Lower leg skin (tissue), 4 donors: Measurements from ENCODE around the gene PTOV1. TPM values are rescaled to one million over a fixed set of nuclear protein-coding genes. Genes with fewer than 3 reads are reported as not detected.

Experiments used
- DNase-seq, 2 donors: peaks; one replicate each; pipeline ENCODE4 v3.0.0-alpha.2; 2019; ENCODE audit warnings: low spot score in 2 of 2
- H3K4me3 ChIP-seq: fragments of 200-600 bp; sonication (generic); 2 replicates; pipeline ENCODE4 v1.5.1; 2017; ENCODE audit warnings: mild to moderate bottlenecking, low read depth; ENCODE audit not compliant: poor library complexity, severe bottlenecking
- POLR2A ChIP-seq, 2 donors: fragments of 450-650 bp; IDR thresholded peaks; one replicate each; pipeline ENCODE4 v1.6.1; 2016 to 2017; ENCODE audit warnings: antibody characterized with exemption in 2 of 2, mild to moderate bottlenecking in 1 of 2, moderate library complexity in 1 of 2
- WGBS, 2 donors: methylation state at CpG; one replicate each; pipeline ENCODE4 v1.1.5; 2018; 5-methylcytosine and 5-hydroxymethylcytosine counted together
- intact Hi-C: fragments of 100-400 bp; cut with DNase I; formaldehyde crosslinking; loops from one replicate; pipeline ENCODE4 v1.15.0; 2023; ENCODE audit warnings: low total_unique reads
- total RNA-seq, 4 donors: library from RNA; depleted of rRNA; stranded (reverse); fragments of >200 nt; gene quantifications; one replicate each; pipeline ENCODE4 v1.1.0, GENCODE V29; 2016
- TF ChIP-seq, protein P1 (sequence below), 3 donors: fragments of 450-650 bp; IDR thresholded peaks; one replicate each; pipeline ENCODE4 v1.5.1; 2016; ENCODE audit warnings: antibody characterized with exemption in 3 of 3, mild to moderate bottlenecking in 3 of 3, moderate library complexity in 2 of 3

Gene PTOV1
- total RNA-seq, 4 donors from 2014 or later, result 62.4 to 122 (median 92.5) TPM

DNA sequence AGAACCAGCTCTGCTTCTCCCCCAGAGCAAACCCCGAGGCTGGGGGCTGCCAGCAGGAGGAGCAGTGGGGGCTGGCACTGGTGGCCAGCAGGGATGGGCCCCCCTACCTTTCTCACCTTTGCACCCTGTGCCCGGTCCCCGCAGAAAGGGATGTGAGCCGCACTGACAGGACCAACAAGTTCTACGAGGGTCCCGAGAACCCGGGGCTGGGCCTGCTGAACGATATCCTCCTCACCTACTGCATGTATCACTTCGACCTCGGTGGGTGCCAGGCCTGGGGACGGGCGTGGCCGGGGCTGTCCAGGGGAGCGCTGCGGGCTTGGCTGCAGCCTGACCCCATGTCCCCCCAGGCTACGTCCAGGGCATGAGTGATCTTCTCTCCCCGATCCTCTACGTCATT is 33.1 kb downstream of the PTOV1 start:
- TF ChIP-seq, protein P1, sequence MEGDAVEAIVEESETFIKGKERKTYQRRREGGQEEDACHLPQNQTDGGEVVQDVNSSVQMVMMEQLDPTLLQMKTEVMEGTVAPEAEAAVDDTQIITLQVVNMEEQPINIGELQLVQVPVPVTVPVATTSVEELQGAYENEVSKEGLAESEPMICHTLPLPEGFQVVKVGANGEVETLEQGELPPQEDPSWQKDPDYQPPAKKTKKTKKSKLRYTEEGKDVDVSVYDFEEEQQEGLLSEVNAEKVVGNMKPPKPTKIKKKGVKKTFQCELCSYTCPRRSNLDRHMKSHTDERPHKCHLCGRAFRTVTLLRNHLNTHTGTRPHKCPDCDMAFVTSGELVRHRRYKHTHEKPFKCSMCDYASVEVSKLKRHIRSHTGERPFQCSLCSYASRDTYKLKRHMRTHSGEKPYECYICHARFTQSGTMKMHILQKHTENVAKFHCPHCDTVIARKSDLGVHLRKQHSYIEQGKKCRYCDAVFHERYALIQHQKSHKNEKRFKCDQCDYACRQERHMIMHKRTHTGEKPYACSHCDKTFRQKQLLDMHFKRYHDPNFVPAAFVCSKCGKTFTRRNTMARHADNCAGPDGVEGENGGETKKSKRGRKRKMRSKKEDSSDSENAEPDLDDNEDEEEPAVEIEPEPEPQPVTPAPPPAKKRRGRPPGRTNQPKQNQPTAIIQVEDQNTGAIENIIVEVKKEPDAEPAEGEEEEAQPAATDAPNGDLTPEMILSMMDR (IDR thresholded peaks at IDR 0.05), result no peak
- no peak for TF ChIP-seq POLR2A (IDR thresholded peaks at IDR 0.05)
- intact Hi-C loops, result no loop called here
- no peak overlapping the region for H3K4me3 ChIP-seq
- 91 to 92% methylated on average over 18 of the region's 18 CpGs for WGBS, 2 donors
- no peak for DNase-seq

DNA sequence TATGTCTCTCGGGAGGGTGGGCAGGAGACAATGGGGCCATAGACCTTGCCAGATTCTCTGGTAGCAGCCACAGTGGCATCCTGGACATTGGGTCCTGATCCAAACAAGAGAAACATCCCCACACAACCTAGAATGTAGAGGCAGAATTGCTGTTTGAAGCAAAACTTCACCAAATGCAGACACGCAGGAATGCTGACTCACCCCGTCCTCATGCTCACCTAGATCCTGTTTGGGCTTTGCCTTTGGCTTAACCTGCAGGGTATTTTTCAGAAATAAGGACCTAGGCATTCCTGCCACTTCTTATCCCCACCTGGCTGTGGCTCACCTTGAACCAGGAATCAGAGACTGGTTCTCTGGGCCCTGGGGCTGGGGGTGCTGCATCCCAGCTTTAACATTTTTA is 33.8 kb downstream of the PTOV1 start:
- 88 to 89% methylated on average over 3 of the region's 3 CpGs for WGBS, 2 donors
- intact Hi-C loops, result no loop called here
- no peak overlapping the region for H3K4me3 ChIP-seq
- DNase-seq, result no peak
- no peak for TF ChIP-seq POLR2A (IDR thresholded peaks at IDR 0.05)
- TF ChIP-seq, protein P1 (IDR thresholded peaks at IDR 0.05), result no peak

DNA sequence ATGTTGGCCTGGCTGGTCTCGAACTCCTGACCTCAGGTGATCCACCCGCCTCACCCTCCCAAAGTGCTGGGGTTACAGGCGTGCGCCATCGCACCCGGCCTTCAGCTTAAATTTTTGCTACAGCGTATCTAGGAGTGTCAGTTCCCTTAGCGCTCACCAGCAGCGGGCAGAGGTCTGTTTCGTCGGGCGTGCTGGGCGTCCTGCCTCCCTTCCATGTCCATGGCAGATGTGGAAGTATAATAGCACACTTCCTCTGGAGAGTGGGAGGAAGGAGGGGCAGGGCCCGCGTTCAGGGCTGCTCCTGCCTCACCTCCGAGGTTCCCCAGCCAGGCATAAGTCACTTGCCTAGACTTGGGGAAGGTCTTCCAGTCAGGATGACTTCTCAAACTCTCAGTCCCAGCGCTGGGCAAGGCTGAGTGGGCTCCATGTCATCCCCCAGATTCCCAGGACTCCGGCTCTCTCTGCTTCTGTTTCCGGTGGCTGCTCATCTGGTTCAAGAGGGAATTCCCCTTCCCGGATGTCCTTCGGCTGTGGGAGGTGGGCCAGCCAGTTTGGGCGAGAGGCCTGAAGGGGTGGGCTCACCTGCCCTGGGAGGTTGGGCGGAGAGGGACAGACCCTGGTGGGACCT is 36.2 kb downstream of the PTOV1 start:
- H3K4me3 ChIP-seq, result no peak overlapping the region
- no peak for DNase-seq
- intact Hi-C loops, result no loop called here
- 63 to 71% methylated on average over 21 to 23 of the region's 23 CpGs for whole genome bisulfite sequencing, 2 donors
- TF ChIP-seq, protein P1 (IDR thresholded peaks at IDR 0.05), result no peak
- TF ChIP-seq POLR2A (IDR thresholded peaks at IDR 0.05), result no peak

DNA sequence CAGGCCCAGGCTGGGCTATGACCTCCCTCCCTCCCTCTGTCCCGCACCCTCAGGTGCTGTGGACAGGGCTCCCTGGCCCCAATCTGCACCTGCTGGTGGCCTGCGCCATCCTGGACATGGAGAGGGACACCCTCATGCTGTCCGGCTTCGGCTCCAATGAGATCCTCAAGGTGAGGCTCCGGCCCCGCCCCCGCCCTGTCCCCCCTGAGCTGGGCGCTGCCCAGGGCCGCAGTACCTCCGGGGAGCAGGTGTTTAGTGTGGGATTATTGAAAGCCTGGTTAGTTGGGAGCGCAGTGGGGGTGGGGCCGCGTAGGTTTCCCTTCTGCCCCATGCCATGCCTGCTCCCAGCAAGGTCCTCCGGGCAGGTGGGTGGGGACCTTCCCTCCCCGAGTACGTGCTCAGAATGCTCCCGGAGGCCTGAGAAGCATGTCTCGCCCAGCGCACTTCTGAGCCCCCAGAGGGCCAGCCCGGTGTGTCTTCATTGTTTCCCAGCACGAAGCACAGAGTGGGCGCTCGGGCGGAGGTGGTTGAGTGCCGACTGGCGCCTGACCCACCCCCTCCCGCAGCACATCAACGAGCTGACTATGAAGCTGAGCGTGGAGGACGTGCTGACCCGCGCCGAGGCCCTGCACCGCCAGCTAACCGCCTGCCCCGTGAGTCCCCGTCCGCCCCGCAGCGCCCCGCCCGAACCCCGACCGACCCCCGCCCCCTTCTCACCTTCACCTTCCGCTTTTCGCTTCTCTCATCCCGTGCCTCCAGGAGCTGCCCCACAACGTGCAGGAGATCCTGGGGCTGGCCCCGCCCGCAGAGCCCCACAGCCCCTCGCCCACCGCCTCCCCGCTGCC is 36.9 kb downstream of the PTOV1 start:
- 72% methylated on average over 47 to 54 of the region's 54 CpGs for WGBS, 2 donors
- DNase-seq, result no peak
- TF ChIP-seq, protein P1 (IDR thresholded peaks at IDR 0.05), result no peak
- TF ChIP-seq POLR2A (IDR thresholded peaks at IDR 0.05), result no peak
- H3K4me3 ChIP-seq, result no peak overlapping the region
- intact Hi-C loops, result no loop called here

DNA sequence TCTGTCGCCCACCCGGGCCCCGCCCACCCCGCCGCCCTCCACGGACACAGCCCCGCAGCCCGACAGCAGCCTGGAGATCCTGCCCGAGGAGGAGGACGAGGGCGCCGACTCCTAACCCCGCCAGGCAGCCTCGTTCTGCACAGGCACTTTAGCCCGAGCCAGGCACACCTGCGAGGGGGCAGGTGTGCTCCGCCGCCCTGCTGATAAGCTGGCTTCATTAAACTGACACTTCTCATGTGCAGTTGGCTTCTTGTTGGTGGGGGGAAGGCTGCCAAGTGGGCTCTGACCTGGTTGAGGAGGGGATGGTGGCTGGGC is 37.5 kb downstream of the PTOV1 start:
- TF ChIP-seq, protein P1 (IDR thresholded peaks at IDR 0.05), result no peak
- TF ChIP-seq POLR2A (IDR thresholded peaks at IDR 0.05), result no peak
- H3K4me3 ChIP-seq, result no peak overlapping the region
- no peak for DNase-seq
- 83 to 86% methylated on average over 3 to 17 of the region's 18 CpGs for WGBS, 2 donors
- intact Hi-C loops, result no loop called here
